Fibroblast of skin of abdomen (primary cell): Measurements from ENCODE around the gene MYRF.

Experiments used
- DNase-seq: peaks from one replicate; pipeline ENCODE4 v3.0.0-alpha.2; 2013

MYRF gene

DNA sequence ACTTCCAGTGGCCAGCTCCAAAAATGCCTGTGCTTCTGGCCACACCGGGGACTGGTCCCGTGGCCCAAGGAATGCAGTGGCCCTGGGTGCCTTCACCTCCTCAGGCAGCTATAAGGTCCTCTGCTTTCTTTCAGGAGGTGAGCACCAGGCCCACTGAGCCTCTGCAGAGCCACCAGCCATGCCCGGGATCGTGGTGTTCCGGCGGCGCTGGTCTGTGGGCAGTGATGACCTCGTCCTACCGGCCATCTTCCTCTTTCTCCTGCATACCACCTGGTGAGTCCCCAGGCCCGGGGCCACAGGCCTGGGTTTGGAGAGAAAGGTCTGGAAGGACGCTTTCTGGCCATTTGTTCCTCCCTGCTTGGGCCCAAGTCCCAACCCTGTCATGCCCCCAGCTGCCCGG is 32.5 kb upstream of the MYRF start:
- DNase-seq, result no peak

DNA sequence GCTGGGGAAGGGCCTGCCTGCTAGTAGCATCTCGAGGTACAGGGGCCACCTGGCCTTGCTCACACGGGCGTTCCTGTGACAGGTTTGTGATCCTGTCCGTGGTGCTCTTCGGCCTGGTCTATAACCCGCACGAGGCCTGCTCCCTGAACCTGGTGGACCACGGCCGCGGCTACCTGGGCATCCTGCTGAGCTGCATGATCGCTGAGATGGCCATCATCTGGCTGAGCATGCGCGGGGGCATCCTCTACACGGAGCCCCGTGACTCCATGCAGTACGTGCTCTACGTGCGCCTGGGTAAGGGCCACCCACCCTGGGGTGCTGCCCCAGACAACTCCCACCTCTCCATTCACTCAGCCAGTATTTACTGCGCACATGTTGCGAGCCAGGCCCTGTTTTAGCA is 31.8 kb upstream of the MYRF start:
- no peak for DNase-seq

DNA sequence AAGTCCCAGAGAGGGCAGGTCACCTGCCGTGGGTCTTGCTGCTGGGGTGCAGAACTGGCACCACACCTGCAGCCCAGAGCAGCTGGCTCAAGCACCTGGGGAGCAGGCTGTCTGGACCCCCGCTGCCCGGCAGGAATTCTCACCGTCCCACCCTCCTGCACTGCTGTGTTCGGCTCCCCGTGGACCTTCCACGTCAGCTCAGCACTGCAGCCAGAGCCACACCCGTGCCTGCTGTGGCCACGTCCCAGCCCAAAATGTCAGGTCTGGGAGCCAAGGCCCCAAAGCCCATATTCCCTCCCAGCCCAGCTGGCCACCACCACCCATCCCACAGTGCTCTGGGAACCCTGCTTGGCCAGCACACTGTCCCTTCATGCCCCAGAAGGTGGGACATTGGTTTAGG is 28.0 kb upstream of the MYRF start:
- DNase-seq, result no peak

GRCh38 chr11:61725781-61726231 is 26.6 kb upstream of the MYRF start:
- DNase-seq, result no peak

GRCh38 chr11:61726775-61727174 is 25.7 kb upstream of the MYRF start:
- DNase-seq, result no peak

- DNase-seq, result no peak
Observed at GRCh38 chr11:61727401-61727811, 25.0 kb upstream of the MYRF start.

DNA sequence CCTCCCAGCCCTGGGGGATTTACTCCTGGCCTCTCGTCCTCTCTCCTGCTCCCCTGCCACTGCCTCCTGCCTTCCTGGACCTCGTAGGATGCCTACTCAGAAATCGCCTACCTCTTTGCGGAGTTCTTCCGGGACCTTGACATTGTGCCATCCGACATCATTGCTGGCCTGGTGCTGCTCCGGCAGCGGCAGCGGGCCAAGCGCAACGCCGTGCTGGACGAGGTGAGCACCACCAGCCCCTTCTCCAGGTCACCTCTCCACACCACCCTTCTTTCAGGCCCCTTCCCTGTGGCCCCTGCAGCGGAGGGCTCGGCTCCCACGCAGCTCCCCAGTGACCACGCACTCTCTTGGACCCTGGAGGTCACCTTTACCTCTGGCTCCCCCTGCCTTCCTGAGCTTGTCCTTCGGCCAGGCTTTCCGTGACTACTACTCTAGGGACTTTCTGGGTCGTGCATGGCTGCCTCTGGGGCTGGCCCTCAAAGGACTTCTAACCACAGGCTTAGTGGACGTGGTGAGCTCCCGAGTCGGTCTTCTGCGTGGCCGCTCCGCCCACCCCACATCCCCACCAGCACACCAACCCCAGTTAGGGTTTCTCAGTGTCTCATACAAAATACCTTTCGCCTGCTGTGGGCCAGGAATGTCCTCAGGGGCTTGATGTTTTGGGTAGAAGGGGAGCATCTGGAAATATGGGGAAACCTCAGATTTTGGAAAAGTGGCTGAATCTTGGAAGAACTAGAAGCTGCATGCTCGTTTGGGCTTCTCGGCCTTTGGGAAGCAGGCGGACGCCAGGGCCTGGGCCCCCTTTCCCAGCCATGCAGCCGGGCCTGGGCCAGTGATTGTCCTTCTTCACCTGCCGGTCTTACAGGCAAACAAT is 24.1 kb upstream of the MYRF start:
- DNase-seq, result no peak

DNA sequence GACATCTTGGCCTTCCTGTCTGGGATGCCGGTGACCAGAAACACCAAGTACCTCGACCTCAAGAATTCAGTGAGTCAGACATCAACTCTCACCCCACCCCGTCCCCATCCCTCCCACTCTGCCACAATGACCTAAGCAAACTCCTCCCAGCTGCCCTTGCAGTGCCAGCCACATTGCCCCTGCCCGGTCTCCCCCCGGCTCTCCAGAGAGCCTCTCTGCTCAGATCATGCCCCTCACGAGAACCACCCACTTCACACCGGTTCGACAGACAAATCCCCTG is 23.6 kb upstream of the MYRF start:
- DNase-seq, result no peak

DNA sequence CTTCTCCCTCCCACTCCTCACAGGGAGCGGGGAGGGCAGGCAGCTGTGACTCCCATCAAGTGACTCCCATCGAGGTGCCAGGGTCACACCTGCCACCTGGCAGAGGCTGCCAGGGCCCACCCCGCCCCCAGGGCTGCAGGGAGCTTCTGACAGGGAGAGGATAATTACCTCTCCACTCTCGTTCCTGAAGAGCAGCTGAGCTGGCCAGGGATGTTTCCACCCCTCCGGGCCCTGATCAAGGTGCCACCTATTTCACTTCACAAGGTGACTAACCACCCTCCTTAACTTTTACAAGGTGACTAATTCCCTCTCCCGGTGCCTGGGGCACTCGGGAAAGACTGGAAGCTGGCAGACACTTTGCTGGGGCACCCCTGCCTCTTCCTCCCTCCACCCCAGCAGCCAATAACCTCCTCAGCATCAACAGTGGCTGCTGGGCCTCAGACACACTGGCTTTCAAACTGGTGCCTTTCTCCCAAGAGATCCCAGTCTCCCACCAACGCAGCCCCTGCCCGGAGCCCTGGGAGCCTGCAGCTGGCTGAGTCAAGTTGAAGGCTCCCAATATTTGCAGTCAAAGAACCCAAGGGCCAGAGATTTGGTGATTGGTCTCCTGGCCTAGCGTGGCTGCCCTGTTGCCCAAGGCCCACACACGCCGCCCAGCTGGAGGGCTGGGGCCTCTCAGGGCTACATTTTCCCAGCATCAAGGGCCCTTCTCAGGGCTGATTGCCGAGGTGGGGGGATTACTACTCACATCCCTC is 22.0 kb upstream of the MYRF start:
- no peak for DNase-seq

DNA sequence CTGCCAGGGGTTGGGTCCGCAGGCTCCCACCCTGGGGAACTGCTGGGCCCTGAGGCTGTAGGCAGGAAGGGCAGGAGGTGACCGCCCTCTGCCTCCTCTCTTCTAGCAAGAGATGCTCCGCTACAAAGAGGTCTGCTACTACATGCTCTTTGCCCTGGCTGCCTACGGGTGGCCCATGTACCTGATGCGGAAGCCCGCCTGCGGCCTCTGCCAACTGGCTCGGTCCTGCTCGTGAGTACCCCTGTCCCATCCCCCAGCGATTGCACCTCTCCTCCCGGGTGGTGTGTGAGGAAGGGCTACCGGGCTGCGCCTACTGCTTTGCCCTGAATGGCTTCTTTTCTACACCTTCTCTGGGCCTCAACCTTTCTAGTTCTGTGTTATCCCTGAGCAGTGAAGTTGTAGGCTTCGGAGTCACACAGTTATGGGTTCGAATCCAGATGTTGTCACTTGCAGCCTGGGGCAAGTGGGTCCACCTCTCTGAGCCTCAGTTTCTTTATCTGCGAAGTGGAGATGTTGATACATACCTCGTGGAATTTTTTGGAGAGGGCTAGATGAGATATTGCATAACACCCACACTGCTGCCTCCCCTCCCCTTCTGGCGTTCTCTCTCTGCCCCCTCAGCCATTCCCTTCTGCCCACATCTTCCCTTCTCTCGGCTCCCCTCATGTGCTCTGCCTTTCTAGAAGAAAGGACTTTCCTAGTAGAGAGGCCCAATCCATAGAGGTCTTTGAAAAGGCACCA is 21.1 kb upstream of the MYRF start:
- no peak for DNase-seq

DNA sequence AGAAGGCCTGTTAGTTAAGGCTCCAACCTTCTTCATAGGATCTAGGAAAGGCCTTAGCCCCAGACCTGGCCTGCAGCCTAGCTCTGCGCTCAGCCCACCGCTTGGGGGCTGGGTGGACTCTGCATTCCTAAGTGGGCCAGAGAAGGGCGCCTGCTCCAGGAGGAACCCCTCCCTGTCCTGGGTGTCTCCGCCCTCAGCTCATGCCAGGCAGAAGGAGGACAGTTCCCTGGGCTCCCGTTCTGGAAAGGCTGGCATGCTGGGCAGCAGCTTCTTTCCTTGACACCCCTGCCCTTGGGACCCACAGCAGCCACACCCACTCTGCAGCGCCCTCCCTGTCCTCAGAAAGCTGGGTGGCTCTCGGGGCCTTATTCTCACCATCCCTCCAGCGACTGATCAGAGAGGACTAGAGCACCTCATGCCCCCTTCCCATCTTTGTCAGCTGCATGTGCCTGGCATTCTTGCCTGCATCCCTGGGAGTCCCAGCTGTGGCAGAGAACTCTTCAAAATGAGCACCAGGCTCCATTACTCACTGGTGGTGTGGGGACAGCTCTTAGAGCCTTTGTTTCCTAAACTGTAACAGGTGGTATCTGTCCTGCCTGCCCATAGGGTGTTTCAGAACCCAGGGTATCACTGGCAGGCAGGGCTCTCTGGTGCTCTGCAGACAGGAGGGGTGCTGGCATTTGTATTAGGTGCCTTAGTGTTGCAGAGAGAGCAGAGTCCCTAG is 20.3 kb upstream of the MYRF start:
- no peak for DNase-seq

GRCh38 chr11:61732705-61733104 is 19.7 kb upstream of the MYRF start:
- DNase-seq, result no peak

DNA sequence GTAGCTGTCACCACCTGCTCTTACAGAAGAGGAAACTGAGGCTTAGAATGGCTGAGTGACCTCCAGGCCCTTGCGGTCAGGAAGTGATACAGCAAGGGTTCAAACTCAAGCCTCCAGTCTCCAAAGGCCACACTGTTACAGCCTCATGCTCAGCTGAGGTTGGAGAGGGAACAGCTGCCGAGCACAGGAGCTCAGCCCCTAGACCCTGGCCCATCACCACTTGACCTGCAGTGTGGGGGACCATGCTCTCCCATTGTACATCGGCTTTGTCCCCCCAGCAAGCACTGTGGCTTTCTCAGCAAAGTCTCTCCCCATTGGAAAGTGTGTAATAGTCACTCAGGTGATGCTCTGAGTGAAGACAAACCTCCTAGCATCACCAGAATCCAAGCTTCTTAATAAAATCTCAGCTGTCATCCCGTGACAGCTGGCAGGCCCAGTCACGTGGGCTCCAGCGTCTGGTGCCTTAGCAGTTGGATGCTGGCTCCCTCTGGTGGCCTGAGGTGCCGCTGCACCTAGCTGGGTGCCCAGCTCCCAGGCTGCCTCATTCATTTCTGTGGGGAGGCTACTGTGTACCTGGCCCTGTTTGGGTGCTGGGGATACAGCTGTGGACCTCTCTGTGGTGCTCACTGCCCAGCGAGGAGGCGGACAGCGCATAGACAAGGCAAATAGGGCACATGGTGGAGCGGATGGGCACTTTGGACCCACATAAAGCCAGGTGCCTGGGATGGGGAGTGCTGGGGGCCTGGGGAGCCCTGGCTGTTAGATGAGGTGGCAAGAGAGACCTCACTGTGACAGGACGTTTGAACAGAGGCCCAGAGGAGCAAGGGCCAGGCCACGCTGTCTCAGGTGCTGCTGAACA is 19.1 kb upstream of the MYRF start:
- DNase-seq, result peak; percentile 73

DNA sequence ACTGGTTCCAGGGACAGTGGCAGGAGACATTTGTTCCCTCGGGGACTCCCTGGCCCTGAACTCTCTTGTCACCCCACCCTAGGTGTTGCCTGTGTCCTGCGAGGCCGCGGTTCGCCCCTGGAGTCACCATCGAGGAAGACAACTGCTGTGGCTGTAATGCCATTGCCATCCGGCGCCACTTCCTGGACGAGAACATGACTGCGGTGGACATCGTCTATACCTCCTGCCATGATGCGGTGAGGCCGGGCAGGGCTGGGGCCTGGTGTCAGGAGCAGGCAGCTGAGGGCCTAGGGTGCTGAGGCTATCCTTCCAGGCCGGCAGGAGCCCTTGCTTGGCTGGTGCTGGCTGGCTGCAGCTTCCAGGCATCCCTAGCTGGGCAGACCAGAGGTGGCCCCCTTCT is 17.7 kb upstream of the MYRF start:
- no peak for DNase-seq

GRCh38 chr11:61735391-61735790 is 17.0 kb upstream of the MYRF start:
- no peak for DNase-seq

- no peak for DNase-seq
Observed at GRCh38 chr11:61736310-61736709, 16.1 kb upstream of the MYRF start.

DNA sequence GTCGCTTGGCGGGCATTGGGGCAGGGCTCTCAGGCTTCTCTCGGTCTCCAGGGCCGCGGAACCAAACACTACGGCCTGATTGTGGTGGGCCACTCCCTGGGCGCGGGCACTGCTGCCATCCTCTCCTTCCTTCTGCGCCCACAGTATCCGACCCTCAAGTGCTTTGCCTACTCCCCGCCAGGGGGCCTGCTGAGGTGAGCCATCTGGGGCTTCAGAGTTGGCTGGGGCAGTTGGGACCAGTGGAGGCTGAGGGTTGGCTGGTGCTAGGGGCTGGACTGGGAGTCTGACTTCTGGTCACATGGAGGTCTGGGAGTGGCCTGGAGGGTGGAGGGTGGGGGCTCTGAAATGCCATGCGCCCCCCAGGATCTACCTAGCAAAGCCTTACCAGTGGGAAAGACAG is 15.3 kb upstream of the MYRF start:
- no peak for DNase-seq

DNA sequence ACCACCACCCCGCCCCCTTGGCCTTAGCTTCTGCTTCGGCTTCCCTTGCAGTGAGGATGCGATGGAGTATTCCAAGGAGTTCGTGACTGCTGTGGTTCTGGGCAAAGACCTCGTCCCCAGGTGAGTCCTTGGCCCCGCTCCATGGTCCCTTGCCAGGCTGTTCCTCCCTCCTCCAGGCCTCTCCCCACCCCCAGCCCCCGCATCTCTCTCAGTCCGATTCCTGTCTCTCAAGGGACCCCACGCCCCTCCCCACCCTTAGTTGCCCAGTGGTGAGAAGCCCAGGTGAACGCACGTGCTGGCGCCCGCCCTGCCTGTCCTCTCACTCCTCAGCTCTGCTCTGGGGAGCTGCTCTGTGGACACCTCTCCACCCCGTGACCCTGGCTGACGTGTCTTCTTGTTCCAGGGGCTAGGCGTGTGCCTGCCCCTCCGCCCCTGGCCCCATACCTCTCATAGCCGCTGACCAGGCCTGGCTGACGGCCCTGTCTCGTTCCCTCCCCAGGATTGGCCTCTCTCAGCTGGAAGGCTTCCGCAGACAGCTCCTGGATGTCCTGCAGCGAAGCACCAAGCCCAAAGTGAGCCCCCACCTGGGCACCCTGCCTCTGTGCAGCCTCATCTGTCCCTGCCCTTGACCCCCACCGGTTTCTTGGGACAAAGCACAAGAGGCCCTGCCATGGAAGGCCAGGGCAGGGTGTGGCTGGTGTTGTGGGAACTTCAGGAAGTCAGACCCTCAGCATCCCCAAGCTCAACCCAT is 14.6 kb upstream of the MYRF start:
- DNase-seq, result no peak

DNA sequence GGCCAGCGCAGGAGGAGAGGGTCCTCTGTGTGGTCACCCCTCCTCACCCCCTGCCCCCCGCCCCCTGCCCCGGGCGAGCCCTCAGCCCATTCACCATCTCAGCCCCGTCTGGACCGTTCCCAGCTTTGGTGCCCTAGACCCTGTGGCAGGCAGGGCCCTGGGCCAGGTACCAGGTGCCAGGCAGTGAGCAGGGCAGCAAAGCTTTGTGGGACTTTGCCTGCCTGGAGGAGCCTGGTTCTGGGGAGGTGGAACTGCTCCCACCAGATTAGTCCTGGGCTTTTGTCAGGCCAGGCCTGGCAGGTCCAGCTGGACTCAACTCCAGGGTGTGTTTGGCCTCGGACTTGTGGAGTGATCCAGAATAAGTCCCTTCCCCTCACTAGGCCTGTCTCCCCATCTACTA is 13.7 kb upstream of the MYRF start:
- DNase-seq, result no peak

DNA sequence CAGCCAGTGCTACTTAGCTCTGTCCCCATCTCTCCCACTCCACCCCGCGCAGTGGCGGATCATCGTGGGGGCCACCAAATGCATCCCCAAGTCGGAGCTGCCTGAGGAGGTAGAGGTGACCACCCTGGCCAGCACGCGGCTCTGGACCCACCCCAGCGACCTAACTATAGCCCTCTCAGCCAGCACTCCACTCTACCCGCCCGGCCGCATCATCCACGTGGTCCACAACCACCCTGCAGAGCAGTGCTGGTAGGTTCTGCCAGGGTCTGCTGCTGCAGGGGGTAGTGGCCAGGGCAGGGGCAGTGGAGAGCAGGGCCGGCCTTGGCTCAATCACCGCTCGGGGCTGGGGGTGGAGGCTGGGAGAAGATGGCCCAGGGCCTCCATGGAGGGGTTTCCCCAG is 13.0 kb upstream of the MYRF start:
- no peak for DNase-seq

DNA sequence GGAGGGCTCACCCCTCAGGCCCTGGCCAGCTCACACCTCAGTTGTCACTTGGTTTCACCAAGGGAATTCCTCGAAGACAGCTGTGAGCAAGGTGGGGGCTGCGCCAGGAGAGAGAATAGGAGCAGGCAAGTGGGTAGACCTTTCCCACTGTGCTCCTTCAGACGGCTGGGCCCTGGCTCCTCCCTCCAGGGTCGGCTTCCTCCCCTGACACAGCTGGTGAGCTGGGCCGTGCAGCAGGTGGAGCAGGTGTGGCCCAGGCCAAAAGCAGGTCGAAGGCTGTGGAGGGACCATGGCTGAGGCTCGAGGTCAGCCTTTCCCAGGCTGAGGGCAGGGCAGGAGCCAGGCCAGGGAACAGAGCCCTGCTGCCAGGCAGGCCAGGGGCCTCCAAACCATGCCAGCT is 12.5 kb upstream of the MYRF start:
- DNase-seq, result no peak
